ENCODE measurements around the gene OR2H2.

OR2H2 gene

DNA sequence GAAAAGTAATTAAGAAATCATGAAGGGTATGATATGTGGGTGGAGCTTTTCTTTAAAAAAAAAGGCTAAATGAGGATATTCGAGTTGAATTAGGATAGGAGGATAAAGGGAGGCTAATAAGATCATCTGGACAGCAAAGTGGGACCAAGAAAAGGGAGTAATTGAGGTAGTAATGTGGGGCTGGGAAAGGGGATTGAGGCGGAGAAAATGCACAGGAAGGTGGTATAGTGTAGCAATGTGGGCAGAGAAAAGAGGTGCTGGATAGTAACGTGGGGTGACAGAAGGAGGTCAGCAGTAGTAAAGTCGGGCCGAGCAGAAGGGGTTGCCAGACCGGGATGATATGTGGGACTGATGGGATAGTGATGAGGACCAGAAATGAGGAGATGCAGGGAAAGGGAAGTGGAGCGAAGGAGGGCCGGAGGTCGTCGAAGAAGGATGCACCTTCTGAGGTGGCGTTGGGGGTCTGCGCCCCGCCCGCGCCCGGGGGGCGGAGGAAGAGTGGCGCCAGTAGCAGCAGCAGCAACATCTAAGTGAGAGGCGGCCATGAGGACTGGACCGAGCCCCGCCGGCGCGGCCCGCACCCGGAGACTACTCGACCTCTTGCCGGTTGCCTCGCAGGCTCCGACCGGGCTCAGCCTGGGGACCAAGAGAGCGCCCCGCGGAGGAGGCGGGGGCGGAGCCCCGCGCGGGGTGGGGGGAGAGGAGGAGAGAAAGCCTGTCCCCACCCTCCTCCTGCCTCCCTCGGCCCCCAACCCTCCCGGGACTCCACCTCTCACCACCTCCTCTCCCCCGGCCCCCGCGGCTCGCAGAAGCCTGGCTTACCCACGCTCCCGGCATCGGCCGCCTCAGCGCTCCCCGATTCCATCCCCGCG is 47.2 kb downstream of the OR2H2 start:
- H3K27ac ChIP-seq (ENCODE audit: low read depth, low read length), result peak overlapping the region; percentile 66; the same call in 1 of the 2 replicates
- H3K4me1 ChIP-seq (ENCODE audit: insufficient read depth, low read length), result peaks cover 33% of the 10 kb centered on the region
- 1% methylated on average over 46 of the region's 53 CpGs for WGBS
- H3K36me3 ChIP-seq (ENCODE audit: insufficient read depth, low read length), result no peaks in the 10 kb centered on the region
- H3K4me3 ChIP-seq (ENCODE audit: low read length), result peak overlapping the region; percentile 72
- H3K9ac ChIP-seq (ENCODE audit: low read depth, low read length), result peak overlapping the region; percentile 64
- H3K9me3 ChIP-seq (ENCODE audit: insufficient read depth, low read depth, low read length), result no peaks in the 10 kb centered on the region
- no peaks in the 10 kb centered on the region for H3K27me3 ChIP-seq (ENCODE audit: insufficient read depth, low read length)

DNA sequence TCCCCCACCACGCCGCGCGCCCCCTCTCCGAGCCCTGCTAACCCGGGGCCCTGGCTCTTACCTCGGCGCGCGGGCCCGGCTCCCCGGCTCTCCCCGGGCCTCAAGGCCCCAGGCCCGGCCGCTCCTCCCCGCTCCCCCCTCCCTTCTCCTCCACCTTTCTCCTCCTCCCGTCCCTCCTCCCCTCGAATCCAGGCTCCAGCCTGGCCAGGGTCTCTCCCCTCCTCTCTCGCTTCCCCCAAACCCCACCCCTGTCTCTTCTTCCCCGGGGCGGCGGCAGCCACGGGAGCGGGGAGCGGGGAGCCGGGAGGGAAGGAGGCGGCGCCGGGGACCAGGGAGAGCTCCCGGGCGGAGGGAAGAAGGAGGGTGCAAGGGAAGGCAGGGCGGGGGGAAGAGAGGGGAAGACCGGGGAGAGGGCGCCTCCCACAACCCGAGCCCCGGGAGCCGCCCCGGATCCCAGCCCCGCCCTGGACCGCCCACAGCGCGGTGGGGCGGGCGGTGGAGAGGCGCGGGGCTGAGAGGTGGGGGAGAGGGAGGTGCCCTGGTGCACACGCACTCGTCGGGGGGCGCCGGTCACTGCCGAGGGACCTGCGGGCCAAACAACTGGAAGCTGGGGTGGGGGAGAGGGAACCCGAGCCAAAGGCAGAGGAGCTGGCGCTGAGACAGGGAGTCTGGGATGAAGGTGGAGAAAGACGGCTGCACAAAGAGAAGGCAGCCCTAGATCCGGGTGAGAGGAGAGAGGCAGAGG is 48.0 kb downstream of the OR2H2 start, which contains the start of gene GABBR1:
GABBR1 (minus strand) TSS at position 395 of the 745 bp plus-strand sequence. CDS start 798 bp downstream, outside the sequence.
- Histone ChIP-seq H3K27me3 (ENCODE audit: insufficient read depth, low read length) (no peaks in the 10 kb centered on the region), H3K9me3 (ENCODE audit: insufficient read depth, low read depth, low read length) (no peaks in the 10 kb centered on the region), H3K36me3 (ENCODE audit: insufficient read depth, low read length) (no peaks in the 10 kb centered on the region), H3K9ac (ENCODE audit: low read depth, low read length) (peak within 1 kb of the TSS; percentile 72), H3K4me3 (ENCODE audit: low read length) (peak within 1 kb of the TSS; percentile 72), H3K4me1 (ENCODE audit: insufficient read depth, low read length) (peaks cover 33% of the 10 kb centered on the region), H3K27ac (ENCODE audit: low read depth, low read length) (peak within 1 kb of the TSS; percentile 66)
- under 1% methylated on average over 53 of the region's 57 CpGs for WGBS

DNA sequence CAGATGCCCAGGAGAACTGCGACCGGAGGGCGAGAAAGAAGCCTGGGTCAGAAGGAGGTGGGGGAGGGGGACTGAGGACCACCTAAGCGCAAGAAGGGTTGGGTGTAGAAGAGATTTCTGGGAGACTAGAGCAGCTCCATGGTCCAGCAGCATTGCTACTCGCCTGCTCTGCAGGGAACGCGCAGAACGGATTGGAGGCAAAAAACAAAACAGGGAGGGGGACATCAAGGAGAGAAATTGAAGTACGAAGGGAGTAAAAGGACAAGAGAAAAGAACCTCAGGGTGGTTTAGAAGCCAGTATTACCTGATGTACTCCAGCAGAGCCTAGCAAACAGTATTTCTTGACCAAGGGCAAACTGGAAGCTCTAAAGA is 48.6 kb downstream of the OR2H2 start:
- no peaks in the 10 kb centered on the region for H3K27me3 ChIP-seq (ENCODE audit: insufficient read depth, low read length)
- no peaks in the 10 kb centered on the region for H3K9me3 ChIP-seq (ENCODE audit: insufficient read depth, low read depth, low read length)
- peak overlapping the region; percentile 72 for H3K9ac ChIP-seq (ENCODE audit: low read depth, low read length)
- peaks cover 33% of the 10 kb centered on the region for H3K4me1 ChIP-seq (ENCODE audit: insufficient read depth, low read length)
- WGBS, result under 1% methylated on average over 9 of the region's 9 CpGs
- H3K4me3 ChIP-seq (ENCODE audit: low read length), result peak overlapping the region; percentile 72
- H3K36me3 ChIP-seq (ENCODE audit: insufficient read depth, low read length), result no peaks in the 10 kb centered on the region
- H3K27ac ChIP-seq (ENCODE audit: low read depth, low read length), result peak overlapping the region; percentile 66

DNA sequence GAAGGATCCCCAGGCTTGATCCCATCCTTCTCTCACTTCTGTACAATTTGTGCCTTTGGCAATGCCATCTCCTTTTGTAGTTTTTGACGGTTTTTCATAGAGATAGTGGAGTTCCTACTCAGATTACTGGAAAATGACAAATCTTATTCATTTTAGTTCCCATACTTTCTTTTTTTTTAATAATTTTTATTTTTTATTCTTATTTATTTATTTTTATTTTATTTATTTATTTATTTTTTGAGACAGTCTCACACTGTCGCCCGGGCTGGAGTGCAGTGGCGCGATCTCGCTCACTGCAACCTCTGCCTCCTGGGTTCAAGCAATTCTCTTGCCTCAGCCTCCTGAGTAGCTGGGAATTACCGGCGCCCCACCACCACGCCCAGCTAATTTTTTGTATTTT is 52.3 kb downstream of the OR2H2 start:
- WGBS, result 94% methylated on average over 8 of the region's 9 CpGs
- H3K4me1 ChIP-seq (ENCODE audit: insufficient read depth, low read length), result peaks cover 28% of the 10 kb centered on the region
- no peaks in the 10 kb centered on the region for H3K27me3 ChIP-seq (ENCODE audit: insufficient read depth, low read length)
- no peaks in the 10 kb centered on the region for H3K9me3 ChIP-seq (ENCODE audit: insufficient read depth, low read depth, low read length)
- H3K36me3 ChIP-seq (ENCODE audit: insufficient read depth, low read length), result no peaks in the 10 kb centered on the region
- no peak overlapping the region for H3K4me3 ChIP-seq (ENCODE audit: low read length)
- H3K9ac ChIP-seq (ENCODE audit: low read depth, low read length), result no peak overlapping the region
- no peak overlapping the region for H3K27ac ChIP-seq (ENCODE audit: low read depth, low read length)
